ENCODE measurements around the gene PPBP. TPM values are rescaled to one million over a fixed set of nuclear protein-coding genes. Genes with fewer than 3 reads are reported as not detected.

Gene PPBP
- total and polyA plus RNA-seq, 11 donors: 0.42 to 1.7 (median 0.58) TPM; not detected in 4

GRCh38 chr4:73936969-73937368, 51.0 kb downstream of the PPBP start:
- Histone ChIP-seq H3K27me3 (peaks cover 0 to 18% (median 0%) of the 10 kb centered on the region in 9 donors), H3K36me3 (no peaks in the 10 kb centered on the region), H3K4me1 (no peaks in the 10 kb centered on the region), H3K27ac (no peak overlapping the region), H3K9me3 (no peaks in the 10 kb centered on the region), H3K4me3 (no peak overlapping the region)
- ATAC-seq: no peak
- intact Hi-C loops (cut with DNase I): no loop called here
- no peak for DNase-seq
- TF ChIP-seq CTCF (IDR thresholded peaks at IDR 0.05): no peak
- TF ChIP-seq POLR2A (IDR thresholded peaks at IDR 0.05): no peak

Other genes with a start within 250 kb of the PPBP start
- 1 to 10 TPM in 3 of 9 donors, under 1 TPM in 3, not detected in 3; 0.15 to 7.5 (median 1.7) TPM for gene CXCL8, start 247.6 kb downstream of the PPBP start, total RNA-seq
- gene CXCL8, start 247.6 kb downstream of the PPBP start, polyA plus RNA-seq: under 1 TPM; 0.42 to 0.69 TPM
- gene CXCL6, start 151.5 kb downstream of the PPBP start, total RNA-seq: 1 to 10 TPM in 2 of 9 donors, under 1 TPM in 3, not detected in 4; 0.16 to 4.5 (median 0.83) TPM
- under 1 TPM; 0.11 to 0.71 TPM for gene CXCL6, start 151.5 kb downstream of the PPBP start, polyA plus RNA-seq
- under 1 TPM in 1 of 9 donors, not detected in 8; 0.93 TPM for gene PF4V1, start 134.9 kb downstream of the PPBP start, total RNA-seq
- not detected for gene PF4V1, start 134.9 kb downstream of the PPBP start, polyA plus RNA-seq
- gene CXCL1, start 118.8 kb downstream of the PPBP start, total RNA-seq: 10 to 100 TPM in 1 of 9 donors, 1 to 10 TPM in 5, under 1 TPM in 2, not detected in 1; 0.26 to 14.9 (median 1.5) TPM
- 1 to 10 TPM; 1.8 to 1.9 TPM for gene CXCL1, start 118.8 kb downstream of the PPBP start, polyA plus RNA-seq
- 1 to 10 TPM in 1 of 9 donors, under 1 TPM in 2, not detected in 6; 0.48 to 2.6 (median 0.51) TPM for gene PF4, start 6.2 kb downstream of the PPBP start, total RNA-seq
- gene PF4, start 6.2 kb downstream of the PPBP start, polyA plus RNA-seq: under 1 TPM in 1 of 2 donors, not detected in 1; 0.65 TPM
- gene CXCL5, start 10.5 kb upstream of the PPBP start, total RNA-seq: under 1 TPM in 1 of 9 donors, not detected in 8; 0.51 TPM
- under 1 TPM; 0.08 to 0.10 TPM for gene CXCL5, start 10.5 kb upstream of the PPBP start, polyA plus RNA-seq
- gene CXCL3, start 50.5 kb upstream of the PPBP start, total RNA-seq: 1 to 10 TPM in 3 of 9 donors, under 1 TPM in 4, not detected in 2; 0.32 to 8.9 (median 0.97) TPM
- gene CXCL3, start 50.5 kb upstream of the PPBP start, polyA plus RNA-seq: under 1 TPM; 0.69 to 0.80 TPM
- 10 to 100 TPM in 3 of 9 donors, 1 to 10 TPM in 6; 1.8 to 33.6 (median 5.9) TPM for gene CXCL2, start 111.0 kb upstream of the PPBP start, total RNA-seq
- gene CXCL2, start 111.0 kb upstream of the PPBP start, polyA plus RNA-seq: 1 to 10 TPM; 8.4 to 9.0 TPM
- gene MTHFD2L, start 169.9 kb upstream of the PPBP start, total RNA-seq: 10 to 100 TPM in 6 of 9 donors, 1 to 10 TPM in 3; 8.2 to 16.4 (median 12.6) TPM
- 10 to 100 TPM in 1 of 2 donors, 1 to 10 TPM in 1; 6.8 to 11.5 TPM for gene MTHFD2L, start 169.9 kb upstream of the PPBP start, polyA plus RNA-seq